CD4-positive, alpha-beta T cell treated with Interleukin-17A for 1 hour (primary cell): Measurements from ENCODE around the gene ING2.
"Not testable (repeated sequence)": the region's sequence is repeated elsewhere in the genome, so short reads cannot be mapped to it uniquely, and the experiment has no call there.

Experiments used
- DNase-seq: peaks from one replicate; pipeline ENCODE4 v3.0.0-alpha.2; 2020

The ING2 gene

GRCh38 chr4:183552274-183553146, 47.7 kb downstream of the ING2 start:
- DNase-seq = no peak

GRCh38 chr4:183553147-183553478, 48.3 kb downstream of the ING2 start:
- DNase-seq = not testable (repeated sequence)

- DNase-seq = no peak
These were observed 48.9 kb downstream of the ING2 start for GRCh38 chr4:183553601-183554345.

GRCh38 chr4:183554346-183554686, 49.5 kb downstream of the ING2 start:
- no peak for DNase-seq

- DNase-seq = no peak
These were observed 50.2 kb downstream of the ING2 start for GRCh38 chr4:183554878-183555585.

- DNase-seq = no peak
These were observed 52.1 kb downstream of the ING2 start for GRCh38 chr4:183556947-183557346.

GRCh38 chr4:183557611-183558010, 52.8 kb downstream of the ING2 start:
- no peak for DNase-seq

- no peak for DNase-seq
These were observed 54.0 kb downstream of the ING2 start for GRCh38 chr4:183558873-183559272.

GRCh38 chr4:183561905-183562304, 57.0 kb downstream of the ING2 start:
- no peak for DNase-seq
